Measurements from ENCODE around the gene GP9. TPM values are rescaled to one million over a fixed set of nuclear protein-coding genes. Genes with fewer than 3 reads are reported as not detected.

The GP9 gene
- total and polyA plus RNA-seq, 9 of the 15 experiments (the other 6 are each of a cell fraction or from before 2014, with no cell fraction given), result not detected

DNA sequence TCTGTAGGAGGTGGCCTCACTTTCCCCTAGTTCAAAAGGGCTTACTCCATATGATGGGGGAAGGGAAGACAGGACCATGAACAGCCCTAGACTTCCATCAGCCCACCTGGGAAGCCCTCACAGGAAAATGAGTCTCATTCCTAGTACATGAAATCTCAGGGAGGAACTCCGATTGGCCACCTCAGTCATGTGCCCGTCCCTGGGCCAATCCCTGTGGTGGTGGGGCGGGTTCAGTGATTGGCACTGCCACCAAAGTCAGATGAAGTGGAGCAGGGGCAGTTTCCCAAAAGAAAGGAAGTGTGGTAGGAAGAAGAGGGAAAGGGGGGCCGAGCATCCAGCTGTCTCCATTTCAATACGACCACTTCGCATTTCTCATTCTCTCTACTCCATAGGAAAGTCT is 25.9 kb upstream of the GP9 start (continued):
- TF ChIP-seq, protein P1, sequence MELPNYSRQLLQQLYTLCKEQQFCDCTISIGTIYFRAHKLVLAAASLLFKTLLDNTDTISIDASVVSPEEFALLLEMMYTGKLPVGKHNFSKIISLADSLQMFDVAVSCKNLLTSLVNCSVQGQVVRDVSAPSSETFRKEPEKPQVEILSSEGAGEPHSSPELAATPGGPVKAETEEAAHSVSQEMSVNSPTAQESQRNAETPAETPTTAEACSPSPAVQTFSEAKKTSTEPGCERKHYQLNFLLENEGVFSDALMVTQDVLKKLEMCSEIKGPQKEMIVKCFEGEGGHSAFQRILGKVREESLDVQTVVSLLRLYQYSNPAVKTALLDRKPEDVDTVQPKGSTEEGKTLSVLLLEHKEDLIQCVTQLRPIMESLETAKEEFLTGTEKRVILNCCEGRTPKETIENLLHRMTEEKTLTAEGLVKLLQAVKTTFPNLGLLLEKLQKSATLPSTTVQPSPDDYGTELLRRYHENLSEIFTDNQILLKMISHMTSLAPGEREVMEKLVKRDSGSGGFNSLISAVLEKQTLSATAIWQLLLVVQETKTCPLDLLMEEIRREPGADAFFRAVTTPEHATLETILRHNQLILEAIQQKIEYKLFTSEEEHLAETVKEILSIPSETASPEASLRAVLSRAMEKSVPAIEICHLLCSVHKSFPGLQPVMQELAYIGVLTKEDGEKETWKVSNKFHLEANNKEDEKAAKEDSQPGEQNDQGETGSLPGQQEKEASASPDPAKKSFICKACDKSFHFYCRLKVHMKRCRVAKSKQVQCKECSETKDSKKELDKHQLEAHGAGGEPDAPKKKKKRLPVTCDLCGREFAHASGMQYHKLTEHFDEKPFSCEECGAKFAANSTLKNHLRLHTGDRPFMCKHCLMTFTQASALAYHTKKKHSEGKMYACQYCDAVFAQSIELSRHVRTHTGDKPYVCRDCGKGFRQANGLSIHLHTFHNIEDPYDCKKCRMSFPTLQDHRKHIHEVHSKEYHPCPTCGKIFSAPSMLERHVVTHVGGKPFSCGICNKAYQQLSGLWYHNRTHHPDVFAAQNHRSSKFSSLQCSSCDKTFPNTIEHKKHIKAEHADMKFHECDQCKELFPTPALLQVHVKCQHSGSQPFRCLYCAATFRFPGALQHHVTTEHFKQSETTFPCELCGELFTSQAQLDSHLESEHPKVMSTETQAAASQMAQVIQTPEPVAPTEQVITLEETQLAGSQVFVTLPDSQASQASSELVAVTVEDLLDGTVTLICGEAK (IDR thresholded peaks at IDR 0.05), result no peak
- TF ChIP-seq, protein P1 (CRISPR knock-in tag; IDR thresholded peaks at IDR 0.05), result no peak
- no peak for TF ChIP-seq SAP30 (IDR thresholded peaks at IDR 0.05; ENCODE audit: borderline replicate concordance, insufficient read depth, low read depth, low read length, poor library complexity, severe bottlenecking)
- no peak for TF ChIP-seq CCAR2 (IDR thresholded peaks at IDR 0.05; ENCODE audit: low read depth, low read length)
- TF ChIP-seq USF2 (CRISPR knock-in tag; IDR thresholded peaks at IDR 0.05), result peak; percentile 77
- TF ChIP-seq, protein P2, sequence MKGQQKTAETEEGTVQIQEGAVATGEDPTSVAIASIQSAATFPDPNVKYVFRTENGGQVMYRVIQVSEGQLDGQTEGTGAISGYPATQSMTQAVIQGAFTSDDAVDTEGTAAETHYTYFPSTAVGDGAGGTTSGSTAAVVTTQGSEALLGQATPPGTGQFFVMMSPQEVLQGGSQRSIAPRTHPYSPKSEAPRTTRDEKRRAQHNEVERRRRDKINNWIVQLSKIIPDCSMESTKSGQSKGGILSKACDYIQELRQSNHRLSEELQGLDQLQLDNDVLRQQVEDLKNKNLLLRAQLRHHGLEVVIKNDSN (CRISPR knock-in tag; IDR thresholded peaks at IDR 0.05), result peak; percentile 85
- peak; percentile 39 for TF ChIP-seq NFYB (IDR thresholded peaks at IDR 0.05; ENCODE audit: extremely low read depth, insufficient read length)
- TF ChIP-seq CHCHD3 (CRISPR knock-in tag; IDR thresholded peaks at IDR 0.05), result no peak
- no peak for TF ChIP-seq TCFL5 (CRISPR knock-in tag; conservative IDR thresholded peaks at IDR 0.05)
- TF ChIP-seq RAD51 (IDR thresholded peaks at IDR 0.05; ENCODE audit: borderline replicate concordance, low read depth), result peak; percentile 66
- no peak for TF ChIP-seq ZFP36 (IDR thresholded peaks at IDR 0.05; ENCODE audit: low read depth, low read length, partially characterized antibody)
- TF ChIP-seq ZZZ3 (IDR thresholded peaks at IDR 0.05), result no peak
- no peak for TF ChIP-seq ZNF143 (CRISPR knock-in tag; IDR thresholded peaks at IDR 0.05)
- TF ChIP-seq TEAD4 (IDR thresholded peaks at IDR 0.05; ENCODE audit: low read length), result no peak
- TF ChIP-seq TEAD4 (CRISPR knock-in tag; IDR thresholded peaks at IDR 0.05; ENCODE audit: borderline replicate concordance), result no peak
- no peak for TF ChIP-seq ZNF232 (CRISPR knock-in tag; IDR thresholded peaks at IDR 0.05)
